HEK293 (cell line): Measurements from ENCODE around the gene PPARG.
A peak's percentile ranks its signal among the peaks of the same experiment; 100 is the strongest.
"Not testable (repeated sequence)": the region's sequence is repeated elsewhere in the genome, so short reads cannot be mapped to it uniquely, and the experiment has no call there.

ENCODE experiments used
- CTCF ChIA-PET: fragments of 350-600 bp; formaldehyde crosslinking; extraction: SDS; loops from one replicate; lab custom pipeline; 2021; ENCODE audit warnings: antibody characterized with exemption; lab: Yijun Ruan, JAX
- POLR2A ChIA-PET: fragments of 300-600 bp; formaldehyde crosslinking; extraction: SDS; loops from one replicate; lab custom pipeline; 2020; ENCODE audit warnings: antibody characterized with exemption, inconsistent platforms; lab: Yijun Ruan, JAX
- H3K27ac ChIP-seq: fragments of 200-500 bp; sonication (Bioruptor generic); 2 replicates; pipeline ENCODE4 v1.5.1; 2014; ENCODE audit warnings: low read depth, low read length, control low read depth, inconsistent platforms; ENCODE audit errors: extremely low read depth
- H3K36me3 ChIP-seq, 2 experiments: fragments of 200-500 bp in 1 of 2; sonication (Bioruptor generic) in 1 of 2; 1 replicate in 1 of 2; 2 replicates in 1 of 2; pipeline ENCODE4 v1.5.1; 2014 to 2017; ENCODE audit warnings: inconsistent platforms in 2 of 2, low read length in 2 of 2; ENCODE audit not compliant: control insufficient read depth in 2 of 2, insufficient read depth in 1 of 2
- H3K4me1 ChIP-seq: fragments of 200-500 bp; sonication (Bioruptor generic); 2 replicates; pipeline ENCODE4 v1.5.1; 2014; ENCODE audit warnings: mild to moderate bottlenecking, low read length, inconsistent platforms; ENCODE audit not compliant: control insufficient read depth, insufficient read depth
- H3K4me3 ChIP-seq: 2 replicates; pipeline ENCODE4 v1.5.1; 2011; ENCODE audit warnings: low read depth, mild to moderate bottlenecking, control low read depth, low read length, moderate library complexity
- H3K9me3 ChIP-seq: fragments of 200-500 bp; sonication (Bioruptor generic); 2 replicates; pipeline ENCODE4 v1.5.1; 2014; ENCODE audit warnings: low read depth, low read length, inconsistent platforms; ENCODE audit not compliant: control insufficient read depth, insufficient read depth
- MZF1 ChIP-seq: fragments of 450-650 bp; formaldehyde crosslinking; IDR thresholded peaks from 2 replicates; pipeline ENCODE4 v1.5.1; 2017; ENCODE audit warnings: missing biosample characterization, missing genetic modification characterization, borderline replicate concordance
- TRIM28 ChIP-seq: IDR thresholded peaks from 2 replicates; pipeline ENCODE4 v1.6.1; 2011; ENCODE audit warnings: low read length, control low read depth, borderline replicate concordance
- ZFP37 ChIP-seq: fragments of 450-650 bp; formaldehyde crosslinking; IDR thresholded peaks from 2 replicates; pipeline ENCODE4 v1.5.1; 2016; ENCODE audit warnings: missing biosample characterization, missing genetic modification characterization
- ZNF112 ChIP-seq: fragments of 450-650 bp; formaldehyde crosslinking; IDR thresholded peaks from 2 replicates; pipeline ENCODE4 v1.5.0; 2017; ENCODE audit warnings: missing biosample characterization, missing genetic modification characterization
- ZNF175 ChIP-seq: fragments of 450-650 bp; formaldehyde crosslinking; IDR thresholded peaks from 2 replicates; pipeline ENCODE4 v1.5.1; 2016; ENCODE audit warnings: missing biosample characterization, missing genetic modification characterization
- ZNF354C ChIP-seq: fragments of 450-650 bp; formaldehyde crosslinking; IDR thresholded peaks from 2 replicates; pipeline ENCODE4 v1.5.1; 2016; ENCODE audit warnings: missing biosample characterization, missing genetic modification characterization, low read depth, borderline replicate concordance
- ZNF585B ChIP-seq: fragments of 450-650 bp; formaldehyde crosslinking; IDR thresholded peaks from 2 replicates; pipeline ENCODE4 v1.5.1; 2016; ENCODE audit warnings: missing biosample characterization, missing genetic modification characterization
- ZNF600 ChIP-seq: fragments of 450-650 bp; formaldehyde crosslinking; IDR thresholded peaks from 2 replicates; pipeline ENCODE4 v1.5.1; 2016; ENCODE audit warnings: missing biosample characterization, missing genetic modification characterization
- ZNF654 ChIP-seq: fragments of 450-650 bp; formaldehyde crosslinking; IDR thresholded peaks from 2 replicates; pipeline ENCODE4 v1.5.1; 2016; ENCODE audit warnings: low read depth, missing biosample characterization, missing genetic modification characterization
- ZNF660 ChIP-seq: fragments of 450-650 bp; IDR thresholded peaks from 2 replicates; pipeline ENCODE4 v1.5.1; 2018; ENCODE audit warnings: missing biosample characterization, mild to moderate bottlenecking, missing genetic modification characterization
- TF ChIP-seq, protein P1 (sequence below): fragments of 450-650 bp; formaldehyde crosslinking; IDR thresholded peaks from 2 replicates; pipeline ENCODE4 v1.5.1; 2016; ENCODE audit warnings: missing biosample characterization, missing genetic modification characterization
- TF ChIP-seq, protein P2 (sequence below): fragments of 450-650 bp; formaldehyde crosslinking; IDR thresholded peaks from 2 replicates; pipeline ENCODE4 v1.5.1; 2016; ENCODE audit warnings: missing biosample characterization, missing genetic modification characterization
- TF ChIP-seq, protein P3 (sequence below): fragments of 450-650 bp; formaldehyde crosslinking; IDR thresholded peaks from 2 replicates; pipeline ENCODE4 v1.5.1; 2016; ENCODE audit warnings: missing biosample characterization, missing genetic modification characterization, borderline replicate concordance
- TF ChIP-seq, protein P4 (sequence below): fragments of 450-650 bp; formaldehyde crosslinking; optimal IDR thresholded peaks from 2 replicates; pipeline ENCODE3; 2016; ENCODE audit warnings: missing biosample characterization, mild to moderate bottlenecking, missing genetic modification characterization

The PPARG gene

DNA sequence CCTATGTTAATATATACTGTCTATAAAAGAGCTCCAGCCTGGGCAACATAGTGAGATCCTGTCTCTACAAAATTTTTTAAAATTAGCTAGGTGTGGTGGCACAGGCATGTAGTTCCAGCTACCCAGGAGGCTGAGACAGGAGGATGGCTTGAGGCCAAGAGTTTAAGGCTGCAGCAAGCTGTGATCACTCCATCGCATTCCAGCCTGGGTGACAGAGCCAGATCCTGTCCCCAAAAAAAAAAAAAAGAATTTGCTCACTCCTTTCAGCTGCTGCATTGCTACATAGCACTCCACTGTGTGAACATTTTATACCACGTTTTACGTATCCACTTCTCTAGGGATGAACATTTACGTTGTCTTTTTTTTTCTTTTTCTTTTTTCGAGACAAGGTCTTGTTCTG lies 189.5 kb downstream of the PPARG start:
- H3K36me3 ChIP-seq = no peaks in the 10 kb centered on the region
- H3K4me3 ChIP-seq = no peak overlapping the region
- no peak overlapping the region for H3K27ac ChIP-seq
- H3K9me3 ChIP-seq = no peaks in the 10 kb centered on the region
- TF ChIP-seq ZNF175 (tag by site-specific recombination) = no peak
- TF ChIP-seq ZNF112 (tag by site-specific recombination) = no peak
- no peak for TF ChIP-seq ZNF354C (tag by site-specific recombination)
- TF ChIP-seq, protein P1, sequence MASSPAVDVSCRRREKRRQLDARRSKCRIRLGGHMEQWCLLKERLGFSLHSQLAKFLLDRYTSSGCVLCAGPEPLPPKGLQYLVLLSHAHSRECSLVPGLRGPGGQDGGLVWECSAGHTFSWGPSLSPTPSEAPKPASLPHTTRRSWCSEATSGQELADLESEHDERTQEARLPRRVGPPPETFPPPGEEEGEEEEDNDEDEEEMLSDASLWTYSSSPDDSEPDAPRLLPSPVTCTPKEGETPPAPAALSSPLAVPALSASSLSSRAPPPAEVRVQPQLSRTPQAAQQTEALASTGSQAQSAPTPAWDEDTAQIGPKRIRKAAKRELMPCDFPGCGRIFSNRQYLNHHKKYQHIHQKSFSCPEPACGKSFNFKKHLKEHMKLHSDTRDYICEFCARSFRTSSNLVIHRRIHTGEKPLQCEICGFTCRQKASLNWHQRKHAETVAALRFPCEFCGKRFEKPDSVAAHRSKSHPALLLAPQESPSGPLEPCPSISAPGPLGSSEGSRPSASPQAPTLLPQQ (tag by site-specific recombination) = no peak
- TF ChIP-seq, all 188 proteins: peak for 0
- ChIA-PET CTCF (interaction anchor here (0.5 to 4.4 kb wide), 11 partner anchors 8 to 599 kb away, joined by 3 to 130 read pairs (median 3); no protein-coding TSS in a partner anchor), POLR2A (interaction anchor here (0.7 kb wide), 1 partner anchor 318 kb away, joined by 3 read pairs; the partner anchor contains the start of gene CAND2)
- H3K4me1 ChIP-seq = no peaks in the 10 kb centered on the region

DNA sequence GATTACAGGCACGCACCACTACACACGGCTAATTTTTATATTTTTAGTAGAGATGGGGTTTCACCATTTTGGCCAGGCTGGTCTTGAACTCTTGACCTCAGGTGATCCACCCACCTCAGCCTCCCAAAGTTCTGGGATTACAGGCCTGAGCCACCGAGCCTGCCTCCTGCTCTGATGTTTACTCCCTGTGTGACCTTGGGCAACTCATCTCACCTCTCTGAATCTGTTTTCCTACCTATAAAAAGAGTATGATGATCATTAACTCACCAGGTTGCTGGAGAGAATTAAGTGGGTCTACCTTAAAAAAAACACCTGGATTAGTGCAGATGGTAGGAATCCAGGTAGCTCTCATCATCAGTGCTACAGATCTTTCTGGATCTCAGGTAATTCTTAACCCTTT lies 190.3 kb downstream of the PPARG start:
- CTCF ChIA-PET = interaction anchor here (0.5 to 4.4 kb wide), 46 partner anchors 9 to 1419 kb away, joined by 3 to 130 read pairs (median 4); no protein-coding TSS in a partner anchor
- H3K9me3 ChIP-seq, H3K27ac ChIP-seq, POLR2A ChIA-PET, H3K36me3 ChIP-seq, H3K4me1 ChIP-seq, H3K4me3 ChIP-seq: not testable (repeated sequence)

DNA sequence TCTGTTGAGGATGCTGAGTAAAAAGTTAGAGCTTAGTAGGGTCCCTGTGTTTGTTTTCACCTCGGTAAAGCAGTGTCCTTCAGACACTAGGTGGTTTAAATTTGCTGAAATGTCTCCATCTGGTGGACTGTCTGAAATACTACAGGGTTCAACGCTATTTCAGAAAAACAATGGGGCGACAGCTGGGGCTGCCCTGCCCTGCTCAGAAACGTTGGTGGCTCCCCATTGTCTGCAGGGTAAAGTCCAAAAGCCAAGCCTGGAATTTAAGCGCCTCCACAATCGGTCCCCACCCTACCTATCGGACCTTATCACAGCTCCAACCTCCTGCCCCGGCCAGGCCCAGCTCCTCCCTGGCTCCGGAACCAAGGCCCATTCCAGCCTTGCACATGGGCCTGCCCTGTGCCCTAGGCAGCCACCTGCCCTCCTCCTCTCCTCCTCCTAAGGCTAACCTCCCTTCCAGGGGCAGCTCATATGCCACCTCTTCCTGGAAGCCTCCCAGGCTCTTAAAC lies 191.1 kb downstream of the PPARG start:
- ChIA-PET CTCF (interaction anchor here (0.5 to 4.4 kb wide), 51 partner anchors 10 to 1420 kb away, joined by 3 to 130 read pairs (median 4); no protein-coding TSS in a partner anchor), POLR2A (interaction anchor here (0.7 kb wide), 1 partner anchor 37 kb away, joined by 4 read pairs; no protein-coding TSS in a partner anchor)
- no peak overlapping the region for H3K27ac ChIP-seq

More for the DNA sequence above, 191.1 kb downstream of the PPARG start:
- H3K4me1 ChIP-seq = peaks cover 6% of the 10 kb centered on the region; the same call in 1 of the 2 replicates
- H3K4me3 ChIP-seq = no peak overlapping the region
- TF ChIP-seq, protein P2, sequence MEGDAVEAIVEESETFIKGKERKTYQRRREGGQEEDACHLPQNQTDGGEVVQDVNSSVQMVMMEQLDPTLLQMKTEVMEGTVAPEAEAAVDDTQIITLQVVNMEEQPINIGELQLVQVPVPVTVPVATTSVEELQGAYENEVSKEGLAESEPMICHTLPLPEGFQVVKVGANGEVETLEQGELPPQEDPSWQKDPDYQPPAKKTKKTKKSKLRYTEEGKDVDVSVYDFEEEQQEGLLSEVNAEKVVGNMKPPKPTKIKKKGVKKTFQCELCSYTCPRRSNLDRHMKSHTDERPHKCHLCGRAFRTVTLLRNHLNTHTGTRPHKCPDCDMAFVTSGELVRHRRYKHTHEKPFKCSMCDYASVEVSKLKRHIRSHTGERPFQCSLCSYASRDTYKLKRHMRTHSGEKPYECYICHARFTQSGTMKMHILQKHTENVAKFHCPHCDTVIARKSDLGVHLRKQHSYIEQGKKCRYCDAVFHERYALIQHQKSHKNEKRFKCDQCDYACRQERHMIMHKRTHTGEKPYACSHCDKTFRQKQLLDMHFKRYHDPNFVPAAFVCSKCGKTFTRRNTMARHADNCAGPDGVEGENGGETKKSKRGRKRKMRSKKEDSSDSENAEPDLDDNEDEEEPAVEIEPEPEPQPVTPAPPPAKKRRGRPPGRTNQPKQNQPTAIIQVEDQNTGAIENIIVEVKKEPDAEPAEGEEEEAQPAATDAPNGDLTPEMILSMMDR (tag by site-specific recombination) = peak; percentile 67
- TF ChIP-seq TRIM28 (no peak), ZNF585B (no peak), ZNF654 (peak; percentile 94), MZF1 (no peak), ZNF660 (tag by site-specific recombination) (0 out of 2 replicates have a peak, but pooled peaks have one; percentile 20), ZNF600 (tag by site-specific recombination) (peak; percentile 73), ZFP37 (tag by site-specific recombination) (no peak)
- TF ChIP-seq, protein P3, sequence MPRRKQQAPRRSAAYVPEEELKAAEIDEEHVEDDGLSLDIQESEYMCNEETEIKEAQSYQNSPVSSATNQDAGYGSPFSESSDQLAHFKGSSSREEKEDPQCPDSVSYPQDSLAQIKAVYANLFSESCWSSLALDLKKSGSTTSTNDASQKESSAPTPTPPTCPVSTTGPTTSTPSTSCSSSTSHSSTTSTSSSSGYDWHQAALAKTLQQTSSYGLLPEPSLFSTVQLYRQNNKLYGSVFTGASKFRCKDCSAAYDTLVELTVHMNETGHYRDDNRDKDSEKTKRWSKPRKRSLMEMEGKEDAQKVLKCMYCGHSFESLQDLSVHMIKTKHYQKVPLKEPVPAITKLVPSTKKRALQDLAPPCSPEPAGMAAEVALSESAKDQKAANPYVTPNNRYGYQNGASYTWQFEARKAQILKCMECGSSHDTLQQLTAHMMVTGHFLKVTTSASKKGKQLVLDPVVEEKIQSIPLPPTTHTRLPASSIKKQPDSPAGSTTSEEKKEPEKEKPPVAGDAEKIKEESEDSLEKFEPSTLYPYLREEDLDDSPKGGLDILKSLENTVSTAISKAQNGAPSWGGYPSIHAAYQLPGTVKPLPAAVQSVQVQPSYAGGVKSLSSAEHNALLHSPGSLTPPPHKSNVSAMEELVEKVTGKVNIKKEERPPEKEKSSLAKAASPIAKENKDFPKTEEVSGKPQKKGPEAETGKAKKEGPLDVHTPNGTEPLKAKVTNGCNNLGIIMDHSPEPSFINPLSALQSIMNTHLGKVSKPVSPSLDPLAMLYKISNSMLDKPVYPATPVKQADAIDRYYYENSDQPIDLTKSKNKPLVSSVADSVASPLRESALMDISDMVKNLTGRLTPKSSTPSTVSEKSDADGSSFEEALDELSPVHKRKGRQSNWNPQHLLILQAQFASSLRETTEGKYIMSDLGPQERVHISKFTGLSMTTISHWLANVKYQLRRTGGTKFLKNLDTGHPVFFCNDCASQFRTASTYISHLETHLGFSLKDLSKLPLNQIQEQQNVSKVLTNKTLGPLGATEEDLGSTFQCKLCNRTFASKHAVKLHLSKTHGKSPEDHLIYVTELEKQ (tag by site-specific recombination) = no peak
- TF ChIP-seq, protein P4, sequence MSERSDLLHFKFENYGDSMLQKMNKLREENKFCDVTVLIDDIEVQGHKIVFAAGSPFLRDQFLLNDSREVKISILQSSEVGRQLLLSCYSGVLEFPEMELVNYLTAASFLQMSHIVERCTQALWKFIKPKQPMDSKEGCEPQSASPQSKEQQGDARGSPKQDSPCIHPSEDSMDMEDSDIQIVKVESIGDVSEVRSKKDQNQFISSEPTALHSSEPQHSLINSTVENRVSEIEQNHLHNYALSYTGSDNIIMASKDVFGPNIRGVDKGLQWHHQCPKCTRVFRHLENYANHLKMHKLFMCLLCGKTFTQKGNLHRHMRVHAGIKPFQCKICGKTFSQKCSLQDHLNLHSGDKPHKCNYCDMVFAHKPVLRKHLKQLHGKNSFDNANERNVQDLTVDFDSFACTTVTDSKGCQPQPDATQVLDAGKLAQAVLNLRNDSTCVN (tag by site-specific recombination) = peak; percentile 11
- no peaks in the 10 kb centered on the region for H3K9me3 ChIP-seq
- H3K36me3 ChIP-seq = no peaks in the 10 kb centered on the region
